Activated B cell treated with CpG ODN at 0.5 μM for 24 hours (primary cell): Measurements from ENCODE around the gene DVL1. TPM values are rescaled to one million over a fixed set of nuclear protein-coding genes. Genes with fewer than 3 reads are reported as not detected.

Experiments used
- ATAC-seq: fragments of 200-7000 bp; cut with Tn5 transposase; one replicate; pipeline ENCODE4 v1.10.0; 2021; ENCODE audit warnings: low read depth, mild to moderate bottlenecking, moderate library complexity
- CTCF ChIA-PET: fragments of 350-600 bp; sonication (Branson Sonifier 250); formaldehyde crosslinking; loops from one replicate; lab custom pipeline; 2021; ENCODE audit warnings: antibody characterized with exemption; lab: Charles Lee
- POLR2A ChIA-PET: fragments of 350-600 bp; sonication (Branson Sonifier 250); formaldehyde crosslinking; loops from one replicate; lab custom pipeline; 2021; ENCODE audit warnings: antibody characterized with exemption; lab: Charles Lee
- DNase-seq: peaks from one replicate; pipeline ENCODE4 v3.0.0; 2022
- H3K27ac Mint-ChIP-seq: one replicate; pipeline ENCODE4 v1.8.0; 2020; ENCODE audit warnings: mixed read lengths
- H3K27me3 Mint-ChIP-seq: one replicate; pipeline ENCODE4 v1.8.0; 2021; ENCODE audit warnings: mixed read lengths
- H3K36me3 Mint-ChIP-seq: one replicate; pipeline ENCODE4 v1.8.0; 2021; ENCODE audit warnings: low read depth, mixed read lengths
- H3K4me1 Mint-ChIP-seq: one replicate; pipeline ENCODE4 v1.8.0; 2021; ENCODE audit warnings: mixed read lengths
- H3K4me3 Mint-ChIP-seq: one replicate; pipeline ENCODE4 v1.8.0; 2020; ENCODE audit warnings: mild to moderate bottlenecking, mixed read lengths
- H3K9me3 Mint-ChIP-seq: one replicate; pipeline ENCODE4 v1.8.0; 2020; ENCODE audit warnings: mixed read lengths
- intact Hi-C: fragments of 100-400 bp; cut with micrococcal nuclease; formaldehyde crosslinking; loops from one replicate; pipeline ENCODE4 v1.15.1; 2024
- total RNA-seq: library from RNA; stranded (reverse); gene quantifications from 2 replicates; pipeline ENCODE4 v1.2.3, GENCODE V29; 2022
- TF ChIP-seq, protein P1 (sequence below): fragments of 200-600 bp; IDR thresholded peaks from one replicate; pipeline ENCODE4 v1.8.0; 2022; ENCODE audit warnings: antibody characterized with exemption, mild to moderate bottlenecking

The DVL1 gene
- total RNA-seq, 1 donor from 2014 or later = 29.3 TPM

DNA sequence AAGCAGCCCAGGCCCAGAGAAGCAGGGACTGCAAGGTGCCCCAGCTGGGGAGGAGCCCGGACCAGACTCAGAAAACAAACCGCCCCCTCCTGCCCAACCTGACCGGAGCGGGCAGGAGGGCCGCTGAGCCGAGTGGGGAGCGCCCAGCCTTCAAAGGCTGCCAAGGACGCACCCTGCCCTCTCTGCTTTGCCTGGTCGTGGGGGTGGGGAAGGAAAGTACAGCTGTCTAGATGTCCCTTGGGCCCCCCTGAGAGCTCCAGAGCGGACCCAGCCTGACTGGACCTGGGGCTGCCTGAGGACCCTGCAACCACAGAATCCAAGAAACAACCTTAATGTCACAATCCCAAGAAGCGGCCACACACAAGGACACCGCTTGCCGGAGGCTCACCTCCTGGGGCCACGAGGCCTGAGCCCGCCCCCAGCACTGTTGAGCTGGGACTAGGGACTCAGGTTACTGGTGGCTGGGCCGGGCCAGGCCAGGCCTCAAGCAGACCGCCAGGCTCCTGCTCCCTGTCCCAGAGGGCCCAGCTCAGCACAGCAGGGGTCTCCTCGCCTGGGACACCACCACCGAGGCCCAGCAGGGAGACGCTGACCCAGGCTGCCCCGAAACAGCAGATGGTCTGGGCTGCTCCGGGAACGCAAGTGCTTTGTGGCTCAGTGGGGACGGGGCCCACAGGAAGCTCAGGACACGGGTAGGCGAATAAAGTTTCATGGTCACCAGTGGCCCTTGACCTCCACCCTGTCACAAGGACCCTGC lies 1.4 kb downstream of the DVL1 start:
- no peaks in the 10 kb centered on the region for H3K9me3 Mint-ChIP-seq
- POLR2A ChIA-PET = interaction anchor here (0.6 to 1.4 kb wide), 6 partner anchors 23 to 316 kb away, joined by 3 to 10 read pairs (median 3); partner anchors contain the start of genes AURKAIP1, CCNL2, CPTP and INTS11
- H3K4me3 Mint-ChIP-seq = peak overlapping the region; percentile 77
- ATAC-seq (no peak), DNase-seq (no peak)
- TF ChIP-seq, protein P1, sequence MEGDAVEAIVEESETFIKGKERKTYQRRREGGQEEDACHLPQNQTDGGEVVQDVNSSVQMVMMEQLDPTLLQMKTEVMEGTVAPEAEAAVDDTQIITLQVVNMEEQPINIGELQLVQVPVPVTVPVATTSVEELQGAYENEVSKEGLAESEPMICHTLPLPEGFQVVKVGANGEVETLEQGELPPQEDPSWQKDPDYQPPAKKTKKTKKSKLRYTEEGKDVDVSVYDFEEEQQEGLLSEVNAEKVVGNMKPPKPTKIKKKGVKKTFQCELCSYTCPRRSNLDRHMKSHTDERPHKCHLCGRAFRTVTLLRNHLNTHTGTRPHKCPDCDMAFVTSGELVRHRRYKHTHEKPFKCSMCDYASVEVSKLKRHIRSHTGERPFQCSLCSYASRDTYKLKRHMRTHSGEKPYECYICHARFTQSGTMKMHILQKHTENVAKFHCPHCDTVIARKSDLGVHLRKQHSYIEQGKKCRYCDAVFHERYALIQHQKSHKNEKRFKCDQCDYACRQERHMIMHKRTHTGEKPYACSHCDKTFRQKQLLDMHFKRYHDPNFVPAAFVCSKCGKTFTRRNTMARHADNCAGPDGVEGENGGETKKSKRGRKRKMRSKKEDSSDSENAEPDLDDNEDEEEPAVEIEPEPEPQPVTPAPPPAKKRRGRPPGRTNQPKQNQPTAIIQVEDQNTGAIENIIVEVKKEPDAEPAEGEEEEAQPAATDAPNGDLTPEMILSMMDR = no peak
- H3K27me3 Mint-ChIP-seq = peaks cover 9% of the 10 kb centered on the region
- H3K4me1 Mint-ChIP-seq = peaks cover 22% of the 10 kb centered on the region
- intact Hi-C loops = no loop called here
- H3K36me3 Mint-ChIP-seq = no peaks in the 10 kb centered on the region
- no peak overlapping the region for H3K27ac Mint-ChIP-seq
- CTCF ChIA-PET = interaction anchor here (0.8 kb wide), 1 partner anchor 157 kb away, joined by 3 read pairs; no protein-coding TSS in a partner anchor

DNA sequence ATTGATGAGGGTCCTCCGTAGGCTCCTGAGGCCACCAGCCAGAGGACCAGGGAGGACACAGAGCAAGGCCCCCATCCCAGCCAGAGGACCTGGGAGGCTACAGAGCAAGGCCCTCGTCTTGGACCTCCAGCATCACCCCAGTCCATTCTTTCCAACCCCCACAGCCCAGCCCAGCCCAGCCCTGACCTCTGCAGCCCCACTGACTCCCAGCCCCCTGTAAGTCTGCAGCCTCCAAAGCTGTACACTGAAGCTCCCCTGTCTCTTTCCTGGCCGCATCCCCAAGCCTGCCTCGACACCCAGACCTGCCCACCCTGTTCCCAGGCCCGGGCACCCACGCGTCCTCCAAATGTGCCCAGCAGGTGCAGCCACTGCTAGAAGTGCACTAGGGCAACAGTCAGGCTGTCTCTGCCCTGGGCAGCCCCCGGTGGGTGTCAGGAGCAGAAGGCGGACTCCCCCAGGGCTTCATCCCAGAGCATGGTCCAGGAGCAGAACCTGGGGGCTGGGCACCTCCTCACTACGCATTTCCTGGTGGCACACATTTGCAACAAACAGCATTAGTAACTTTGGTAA lies 2.1 kb downstream of the DVL1 start:
- ChIA-PET POLR2A (interaction anchor here (1.2 to 1.4 kb wide), 2 partner anchors 22 to 28 kb away, joined by 3 to 10 read pairs; partner anchors contain the start of genes AURKAIP1, CPTP and INTS11), CTCF (no interaction called here)
- Mint-ChIP-seq H3K27me3 (peaks cover 1% of the 10 kb centered on the region), H3K27ac (peak overlapping the region; percentile 46), H3K4me3 (peak overlapping the region; percentile 44), H3K4me1 (peaks cover 15% of the 10 kb centered on the region), H3K9me3 (no peaks in the 10 kb centered on the region), H3K36me3 (no peaks in the 10 kb centered on the region)
- intact Hi-C loops = no loop called here
- ATAC-seq = no peak
- DNase-seq = no peak
- TF ChIP-seq, protein P1 = no peak

DNA sequence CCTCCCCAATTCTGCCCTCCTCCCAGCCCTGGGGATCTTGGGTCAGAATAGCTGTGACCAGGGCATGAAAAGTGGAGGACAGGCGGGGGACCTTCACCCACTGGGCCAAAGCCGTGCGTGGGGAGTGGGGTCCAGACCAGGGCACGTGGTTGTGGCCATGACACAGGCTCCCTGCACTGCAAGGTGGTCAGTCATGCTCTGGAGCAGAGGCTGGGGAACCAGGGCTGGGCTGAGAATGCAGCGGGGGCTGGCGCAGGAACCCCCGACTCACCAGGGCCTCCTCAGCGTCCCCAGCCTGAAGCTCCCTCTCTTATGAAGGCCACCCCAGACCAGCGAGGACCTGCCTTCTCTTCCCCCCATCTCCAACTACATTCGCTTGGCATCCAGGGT lies 2.7 kb downstream of the DVL1 start:
- intact Hi-C loops = no loop called here
- H3K4me1 Mint-ChIP-seq = peaks cover 13% of the 10 kb centered on the region
- ChIA-PET CTCF (no interaction called here), POLR2A (no interaction called here)
- H3K9me3 Mint-ChIP-seq = no peaks in the 10 kb centered on the region
- ATAC-seq = no peak
- peak overlapping the region; percentile 44 for H3K4me3 Mint-ChIP-seq
- no peak overlapping the region for H3K27ac Mint-ChIP-seq
- TF ChIP-seq, protein P1 = no peak
- no peak for DNase-seq
- H3K27me3 Mint-ChIP-seq = no peaks in the 10 kb centered on the region
- no peaks in the 10 kb centered on the region for H3K36me3 Mint-ChIP-seq

DNA sequence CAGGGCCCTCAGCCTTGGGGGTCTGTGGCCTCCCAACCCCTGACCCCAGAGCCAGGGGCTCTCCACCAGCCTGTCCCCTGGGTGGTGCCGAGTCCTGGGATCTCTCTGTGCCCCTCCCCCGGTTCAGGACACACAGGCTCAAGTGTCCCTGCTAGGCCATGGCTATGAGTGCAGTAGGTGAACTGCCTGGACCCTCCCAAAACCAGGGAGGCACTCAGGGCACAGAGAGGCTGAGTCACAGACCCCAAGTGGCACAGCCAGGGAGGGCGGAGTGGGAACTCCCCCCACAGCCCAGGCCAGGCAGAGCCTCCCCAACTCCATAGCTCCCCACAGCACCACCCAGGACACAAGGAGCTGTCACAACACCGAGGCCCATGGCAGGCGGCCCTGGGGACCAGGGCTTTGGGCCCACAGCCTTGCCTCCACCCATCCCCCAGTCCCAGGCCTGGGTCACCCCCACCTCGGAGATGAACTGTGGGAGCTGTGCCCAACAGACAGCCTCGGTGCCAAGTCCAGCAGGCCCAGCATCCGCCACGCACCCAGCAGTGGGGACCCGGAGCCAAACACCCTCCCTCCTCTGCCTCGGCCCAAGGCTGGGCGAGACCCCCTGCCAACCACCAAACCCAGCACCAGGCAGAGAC lies 3.2 kb downstream of the DVL1 start:
- Mint-ChIP-seq H3K36me3 (peaks cover 3% of the 10 kb centered on the region), H3K4me1 (peaks cover 13% of the 10 kb centered on the region), H3K4me3 (no peak overlapping the region), H3K27ac (no peak overlapping the region), H3K9me3 (no peaks in the 10 kb centered on the region), H3K27me3 (no peaks in the 10 kb centered on the region)
- no peak for DNase-seq
- CTCF ChIA-PET = no interaction called here
- intact Hi-C loops = no loop called here
- TF ChIP-seq, protein P1 = no peak
- POLR2A ChIA-PET = no interaction called here
- ATAC-seq = no peak

DNA sequence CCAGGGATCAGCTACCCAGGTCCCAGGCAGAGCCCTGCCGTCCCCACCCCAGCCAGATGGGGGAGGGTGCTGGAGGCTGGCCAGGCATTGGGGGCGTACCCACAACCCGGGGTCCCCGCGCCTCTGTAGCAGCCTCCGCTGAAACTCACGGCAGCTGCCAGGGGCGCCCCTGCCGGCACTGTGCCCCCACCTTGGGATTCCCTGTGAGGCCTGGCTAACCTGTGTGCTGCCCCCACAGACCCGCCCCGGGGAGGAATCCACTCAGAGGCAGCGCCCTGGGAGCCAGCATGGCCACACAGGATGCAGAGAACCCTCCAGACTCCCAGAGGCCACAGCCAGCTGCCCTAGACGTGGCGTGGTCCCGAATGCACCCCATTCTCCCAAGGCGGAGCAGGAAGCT lies 3.8 kb downstream of the DVL1 start:
- no peaks in the 10 kb centered on the region for H3K9me3 Mint-ChIP-seq
- ATAC-seq = no peak
- no peak overlapping the region for H3K27ac Mint-ChIP-seq
- DNase-seq = no peak
- CTCF ChIA-PET = no interaction called here
- H3K36me3 Mint-ChIP-seq = peaks cover 5% of the 10 kb centered on the region
- intact Hi-C loops = no loop called here
- POLR2A ChIA-PET = no interaction called here
- TF ChIP-seq, protein P1 = no peak
- no peak overlapping the region for H3K4me3 Mint-ChIP-seq
- H3K4me1 Mint-ChIP-seq = peaks cover 13% of the 10 kb centered on the region
- no peaks in the 10 kb centered on the region for H3K27me3 Mint-ChIP-seq
